Motor neuron (in vitro differentiated cells): ENCODE measurements around the gene RFC4. TPM values are rescaled to one million over a fixed set of nuclear protein-coding genes. Genes with fewer than 3 reads are reported as not detected.
"Not testable (repeated sequence)": the region's sequence is repeated elsewhere in the genome, so short reads cannot be mapped to it uniquely, and the experiment has no call there.

Experiments
- ATAC-seq, 8 experiments: fragments of 200-7000 bp; cut with Tn5 transposase; replicated peaks in 6 of 8; 2 replicates each; pipeline ENCODE4 v1.8.0; 2021; ENCODE audit warnings: mild to moderate bottlenecking in 8 of 8, moderate library complexity in 8 of 8
- H3K27ac ChIP-seq, 2 donors: fragments of 250-450 bp; sonication (Bioruptor Pico); 2 replicates each; pipeline ENCODE4 v1.9.0; 2021; ENCODE audit warnings: antibody characterized with exemption in 2 of 2, mild to moderate bottlenecking in 2 of 2, moderate library complexity in 1 of 2
- H3K4me1 ChIP-seq, 2 donors: fragments of 250-450 bp; sonication (Bioruptor Pico); replicated peaks in 1 of 2; 2 replicates each; pipeline ENCODE4 v1.6.1; 2021; ENCODE audit warnings: antibody characterized with exemption in 2 of 2, mild to moderate bottlenecking in 2 of 2, moderate library complexity in 1 of 2
- H3K4me3 ChIP-seq, 5 donors: fragments of 250-450 bp; sonication (Bioruptor Pico); 2 replicates each; pipeline ENCODE4 v1.9.0; 2021; ENCODE audit warnings: antibody characterized with exemption in 5 of 5, mild to moderate bottlenecking in 5 of 5, moderate library complexity in 4 of 5
- WGBS, 10 experiments: fragments of 450-650 bp; shearing (Covaris generic); methylation state at CpG; one replicate each; pipeline ENCODE4 v1.0.0; 2022; 5-methylcytosine and 5-hydroxymethylcytosine counted together
- in situ Hi-C, 9 experiments: fragments of 400-800 bp; cut with MboI; loops; one replicate each; pipeline ENCODE4 v1.15.0; 2021; ENCODE audit warnings: low sequenced_read_pairs in 9 of 9, low pct_unique_long_range_greater_than_20kb in 2 of 9; ENCODE audit not compliant: unreplicated experiment in 9 of 9
- total RNA-seq, 8 experiments: library from RNA; unstranded; fragments of 300-600 nt; gene quantifications; 2 replicates each; pipeline versions ENCODE4 v1.2.3 to v1.2.4, GENCODE V29; 2022

Gene RFC4
- total RNA-seq, 8 experiments from 2014 or later: 8.7 to 69.0 (median 36.9) TPM

GRCh38 chr3:186823386-186823785, 17.1 kb upstream of the RFC4 start:
- H3K4me3 ChIP-seq: no peak overlapping the region
- in situ Hi-C loops: loop anchor here in 1 of 9 experiments (25.0 kb wide), 1 partner anchor 211 kb away; the partner anchor contains the start of gene AHSG
- WGBS, 10 experiments: 0 to 100% (median 100%) methylated on average over 1 to 2 of the region's 2 CpGs; no CpG with 5 or more reads in 2 of the 10 experiments
- ATAC-seq: no peak
- H3K27ac ChIP-seq: no peak overlapping the region
- H3K4me1 ChIP-seq: peaks cover 24 to 26% of the 10 kb centered on the region in 2 donors

DNA sequence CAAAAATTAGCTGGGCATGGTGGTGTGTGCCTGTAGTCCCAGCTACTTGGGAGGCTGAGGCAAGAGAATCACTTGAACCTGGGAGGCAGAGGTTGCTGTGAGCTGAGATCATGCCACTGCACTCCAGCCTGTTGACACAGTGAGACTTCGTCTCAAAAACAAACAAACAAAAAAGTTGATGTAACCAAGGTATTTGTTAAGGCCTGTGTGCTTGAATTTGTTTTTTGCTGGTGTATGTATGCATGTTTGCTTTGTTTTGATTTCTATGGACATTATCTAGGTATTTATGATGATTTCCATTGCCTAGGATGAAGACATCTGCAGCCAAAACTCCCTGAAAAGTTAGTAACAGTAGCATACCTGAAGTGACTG, 16.1 kb upstream of the RFC4 start:
- 0 to 100% (median 83%) methylated on average over 1 of the region's 1 CpG; no CpG with 5 or more reads in 4 of the 10 experiments for WGBS, 10 experiments
- H3K4me3 ChIP-seq, H3K27ac ChIP-seq: not testable (repeated sequence)
- peaks cover 24 to 26% of the 10 kb centered on the region in 2 donors for H3K4me1 ChIP-seq
- in situ Hi-C loops: loop anchor here in 1 of 9 experiments (25.0 kb wide), 1 partner anchor 210 kb away; the partner anchor contains the start of gene AHSG
- ATAC-seq: peak in 1 of 8 experiments; percentile 1

DNA sequence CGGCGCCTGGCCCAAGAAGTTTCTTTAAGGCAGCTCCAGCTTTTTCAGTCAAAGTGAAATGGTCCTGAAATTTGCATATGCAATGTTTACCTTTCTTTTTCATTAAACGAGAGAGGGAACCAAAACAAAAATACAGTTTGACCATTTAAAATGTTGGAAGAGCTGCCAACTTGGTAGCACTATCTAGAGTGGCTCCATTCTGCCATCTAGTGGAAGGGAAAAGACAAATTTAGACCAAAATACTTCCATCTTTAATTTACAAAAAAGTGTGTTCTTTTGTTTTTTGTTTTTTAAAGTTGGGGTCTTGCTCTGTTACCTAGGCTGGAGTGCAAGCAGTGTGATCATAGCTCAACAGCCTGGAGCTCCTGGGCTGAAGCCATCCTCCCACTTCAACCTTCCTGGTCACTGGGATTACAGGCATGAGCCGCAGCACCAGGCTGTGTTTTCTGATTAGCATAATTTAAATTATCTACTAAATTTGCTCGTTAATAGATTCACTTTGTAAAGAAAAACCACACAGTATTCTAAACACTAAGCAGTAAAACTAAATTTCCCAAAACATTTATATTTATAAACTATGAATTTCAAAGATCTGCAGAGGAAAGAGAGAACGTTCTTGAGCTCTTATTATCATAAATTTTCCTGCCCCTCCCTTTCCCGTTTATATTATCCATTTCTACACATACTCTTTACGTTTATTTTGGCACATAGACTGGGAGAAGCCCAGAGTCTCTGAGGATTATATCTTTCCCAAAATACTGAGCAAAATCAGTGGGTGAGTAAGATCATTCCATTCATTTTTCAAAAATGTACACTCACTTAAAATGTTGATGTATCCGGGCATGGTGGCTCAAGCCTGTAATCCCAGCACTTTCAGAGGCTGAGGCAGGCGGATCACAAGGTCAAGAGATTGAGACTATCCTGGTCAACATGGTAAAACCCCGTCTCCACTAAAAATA, 15.4 kb upstream of the RFC4 start:
- WGBS, 10 experiments: 5 to 59% (median 34%) methylated on average over 3 to 11 of the region's 11 CpGs
- peak in 3 of 8 experiments; percentile 9 to 64 (median 23) for ATAC-seq
- in situ Hi-C loops: loop anchor here in 1 of 9 experiments (25.0 kb wide), 1 partner anchor 209 kb away; the partner anchor contains the start of gene AHSG
- no peak overlapping the region for H3K27ac ChIP-seq
- H3K4me3 ChIP-seq: no peak overlapping the region
- H3K4me1 ChIP-seq: peaks cover 24 to 26% of the 10 kb centered on the region in 2 donors

- H3K27ac ChIP-seq: no peak overlapping the region
- peaks cover 0 to 2% of the 10 kb centered on the region in 2 donors for H3K4me1 ChIP-seq
- no peak for ATAC-seq
- H3K4me3 ChIP-seq: no peak overlapping the region
- in situ Hi-C loops: loop anchor here in 2 of 9 experiments (10.0 to 25.0 kb wide), 2 partner anchors 204 to 207 kb away; partner anchors contain the start of gene AHSG (in 2 of the 2)
- WGBS, 10 experiments: 40 to 100% (median 80%) methylated on average over 1 of the region's 1 CpG; no CpG with 5 or more reads in 3 of the 10 experiments
These were observed 12.7 kb upstream of the RFC4 start for GRCh38 chr3:186818956-186819355.

DNA sequence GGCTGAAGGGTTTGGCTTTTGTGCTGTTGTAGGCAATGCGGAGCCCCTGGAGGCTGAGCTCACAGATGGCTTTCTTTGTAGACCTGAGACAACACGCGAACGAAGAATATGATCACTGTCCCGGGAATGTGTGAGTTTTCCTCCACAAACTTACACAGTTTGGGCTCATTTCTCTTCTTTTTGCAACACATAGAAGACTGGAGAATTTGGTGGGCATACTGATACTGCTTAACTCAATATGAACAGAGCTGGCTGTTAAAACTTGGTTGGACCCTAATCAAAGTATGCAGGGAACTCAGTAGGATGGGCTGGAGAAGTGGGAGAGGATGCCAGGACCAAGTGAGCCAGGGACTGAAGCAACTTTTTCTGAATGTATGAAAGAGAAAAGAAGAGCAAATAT, 12.2 kb upstream of the RFC4 start:
- H3K4me3 ChIP-seq: no peak overlapping the region
- H3K27ac ChIP-seq: no peak overlapping the region
- no peaks in the 10 kb centered on the region for H3K4me1 ChIP-seq
- no peak for ATAC-seq
- 80 to 100% (median 89%) methylated on average over 1 to 5 of the region's 5 CpGs; no CpG with 5 or more reads in 5 of the 10 experiments for WGBS, 10 experiments
- in situ Hi-C loops: loop anchor here in 2 of 9 experiments (10.0 to 25.0 kb wide), 2 partner anchors 204 to 206 kb away; partner anchors contain the start of gene AHSG (in 2 of the 2)

- no peaks in the 10 kb centered on the region for H3K4me1 ChIP-seq
- 67 to 100% (median 100%) methylated on average over 1 of the region's 1 CpG; no CpG with 5 or more reads in 4 of the 10 experiments for WGBS, 10 experiments
- H3K27ac ChIP-seq: no peak overlapping the region
- peak in 3 of 8 experiments; percentile 50 to 97 (median 82) for ATAC-seq
- in situ Hi-C loops: loop anchor here in 2 of 9 experiments (10.0 to 25.0 kb wide), 2 partner anchors 201 to 203 kb away; partner anchors contain the start of gene AHSG (in 2 of the 2)
- H3K4me3 ChIP-seq: no peak overlapping the region
These were observed 9.2 kb upstream of the RFC4 start for GRCh38 chr3:186815435-186815834.

GRCh38 chr3:186814100-186814499, 7.8 kb upstream of the RFC4 start:
- in situ Hi-C loops: loop anchor here in 2 of 9 experiments (10.0 to 25.0 kb wide), 2 partner anchors 199 to 202 kb away; partner anchors contain the start of gene AHSG (in 2 of the 2)
- WGBS, 10 experiments: 27 to 100% (median 93%) methylated on average over 1 to 4 of the region's 4 CpGs; no CpG with 5 or more reads in 4 of the 10 experiments

DNA sequence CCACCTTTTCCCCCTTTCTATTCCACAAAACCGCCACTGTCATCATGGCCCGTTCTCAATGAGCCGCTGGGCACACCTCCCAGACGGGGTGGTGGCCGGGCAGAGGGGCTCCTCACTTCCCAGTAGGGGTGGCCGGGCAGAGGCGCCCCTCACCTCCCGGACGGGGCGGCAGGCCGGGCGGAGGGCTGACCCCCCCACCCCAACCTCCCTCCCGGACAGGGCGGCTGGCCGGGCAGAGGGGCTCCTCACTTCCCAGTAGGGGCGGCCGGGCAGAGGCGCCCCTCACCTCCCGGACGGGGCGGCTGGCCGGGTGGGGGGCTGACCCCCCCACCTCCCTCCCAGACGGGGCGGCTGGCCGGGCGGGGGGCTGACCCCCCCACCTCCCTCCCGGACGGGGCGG, 5.0 kb upstream of the RFC4 start:
- H3K4me1 ChIP-seq, H3K4me3 ChIP-seq, ATAC-seq, H3K27ac ChIP-seq: not testable (repeated sequence)
- in situ Hi-C loops: loop anchor here in 2 of 9 experiments (10.0 to 25.0 kb wide), 2 partner anchors 197 to 199 kb away; partner anchors contain the start of gene AHSG (in 2 of the 2)
- no CpG with 5 or more reads among the region's 29 CpGs for WGBS, 10 experiments

More at GRCh38 chr3:186814100-186814499, 7.8 kb upstream of the RFC4 start:
- Histone ChIP-seq H3K4me3 (no peak overlapping the region), H3K27ac (no peak overlapping the region), H3K4me1 (no peaks in the 10 kb centered on the region)
- ATAC-seq: peak in 2 of 8 experiments; percentile 10 to 57

DNA sequence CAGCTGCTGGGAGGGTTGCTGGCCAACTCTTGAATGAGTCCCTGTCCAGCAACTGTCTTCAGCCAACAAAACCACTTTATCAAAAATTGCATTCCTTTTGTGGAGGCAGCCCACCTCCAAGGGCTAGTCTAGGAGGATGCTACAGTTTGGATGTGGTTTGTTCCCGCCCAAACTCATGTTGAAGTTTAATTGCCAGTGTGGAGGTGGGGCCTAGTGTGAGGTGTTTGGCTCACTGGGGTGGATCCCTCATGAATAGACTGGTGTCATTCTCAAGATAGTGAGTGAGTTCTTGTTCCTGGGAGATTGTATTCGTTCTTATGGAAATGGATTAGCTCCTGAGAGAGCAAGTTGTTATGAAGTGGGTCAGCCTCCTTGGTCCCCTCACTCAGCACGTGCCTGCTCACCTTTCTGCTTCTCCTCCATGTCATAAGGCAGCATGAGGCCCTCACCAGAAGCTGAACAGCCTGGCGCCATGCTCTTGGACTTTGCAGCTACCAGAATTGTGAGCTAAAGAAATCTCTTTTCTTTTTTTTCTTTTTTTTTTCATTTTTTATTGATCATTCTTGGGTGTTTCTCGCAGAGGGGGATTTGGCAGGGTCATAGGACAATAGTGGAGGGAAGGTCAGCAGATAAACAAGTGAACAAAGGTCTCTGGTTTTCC, 4.2 kb upstream of the RFC4 start:
- in situ Hi-C loops: loop anchor here in 2 of 9 experiments (10.0 to 25.0 kb wide), 2 partner anchors 196 to 198 kb away; partner anchors contain the start of gene AHSG (in 2 of the 2)
- Histone ChIP-seq H3K4me1 (peaks cover 6% of the 10 kb centered on the region in 2 donors), H3K27ac (no peak overlapping the region), H3K4me3 (no peak overlapping the region)
- 0 to 97% (median 65%) methylated on average over 1 to 4 of the region's 5 CpGs; no CpG with 5 or more reads in 2 of the 10 experiments for WGBS, 10 experiments
- no peak for ATAC-seq

DNA sequence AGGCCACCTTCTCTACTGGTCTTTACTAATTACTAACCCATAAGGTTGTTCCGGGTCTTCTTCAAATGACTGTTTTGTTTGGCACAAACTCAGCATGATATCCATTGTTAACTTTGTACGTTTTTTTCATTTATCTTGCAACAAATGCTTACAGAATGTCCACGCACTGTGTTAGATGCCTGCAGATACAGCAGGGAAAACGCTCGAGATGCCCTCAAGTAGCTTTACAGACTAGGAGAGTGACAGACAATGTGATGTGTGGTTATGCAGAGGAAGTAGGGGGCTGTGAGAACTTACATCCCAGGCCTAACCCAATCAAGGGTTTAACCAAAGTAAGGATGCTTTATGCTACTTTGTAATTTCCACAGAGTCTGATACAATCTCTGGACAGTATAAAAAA, 949 bp upstream of the RFC4 start:
- in situ Hi-C loops: loop anchor here in 1 of 9 experiments (25.0 kb wide), 1 partner anchor 195 kb away; the partner anchor contains the start of gene AHSG
- WGBS, 10 experiments: 21 to 72% (median 61%) methylated on average over 2 to 5 of the region's 5 CpGs
- H3K27ac ChIP-seq: peak overlapping the region in 1 of 2 donors; percentile 88
- ATAC-seq: no peak
- H3K4me1 ChIP-seq: peaks cover 10 to 13% of the 10 kb centered on the region in 2 donors
- peak overlapping the region; percentile 68 to 98 (median 88) for H3K4me3 ChIP-seq

DNA sequence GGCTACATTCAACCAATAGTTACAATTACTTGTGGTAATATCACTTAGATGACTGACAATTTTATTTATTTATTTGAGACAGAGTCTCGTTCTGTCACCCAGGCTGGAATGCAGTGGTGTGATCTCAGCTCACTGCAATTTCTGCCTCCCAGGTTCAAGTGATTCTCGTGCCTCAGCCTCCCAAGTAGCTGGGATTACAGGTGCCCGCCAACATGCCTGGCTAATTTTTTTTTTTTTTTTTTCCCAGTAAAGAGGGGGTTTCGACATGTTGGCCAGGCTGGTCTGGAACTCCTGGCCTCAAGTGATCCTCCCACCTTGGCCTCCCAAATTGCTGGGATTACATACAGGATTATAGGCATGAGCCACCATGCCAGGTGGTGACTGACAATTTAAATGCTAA, 2.8 kb downstream of the RFC4 start:
- not testable (repeated sequence) for ATAC-seq, H3K4me3 ChIP-seq, H3K27ac ChIP-seq
- in situ Hi-C loops: loop anchor here in 1 of 9 experiments (25.0 kb wide), 1 partner anchor 191 kb away; the partner anchor contains the start of gene AHSG
- peaks cover 10 to 13% of the 10 kb centered on the region in 2 donors for H3K4me1 ChIP-seq
- 79 to 100% (median 93%) methylated on average over 1 to 4 of the region's 4 CpGs; no CpG with 5 or more reads in 3 of the 10 experiments for WGBS, 10 experiments

- Histone ChIP-seq H3K4me3 (no peak overlapping the region), H3K27ac (no peak overlapping the region), H3K4me1 (peaks cover 10 to 13% of the 10 kb centered on the region in 2 donors)
- no peak for ATAC-seq
- in situ Hi-C loops: loop anchor here in 1 of 9 experiments (25.0 kb wide), 1 partner anchor 190 kb away; the partner anchor contains the start of gene AHSG
- WGBS, 10 experiments: 83 to 100% (median 100%) methylated on average over 1 to 3 of the region's 3 CpGs; no CpG with 5 or more reads in 3 of the 10 experiments
These were observed 3.6 kb downstream of the RFC4 start for GRCh38 chr3:186802701-186803100.
